NCI-H146 (cell line): ENCODE results near the gene BUB3.
A peak's percentile ranks its signal among the peaks of the same experiment; 100 is the strongest.

Source experiments
- DNase-seq: peaks from one replicate; lab custom pipeline; 2025; lab: John Stamatoyannopoulos, UW

BUB3 gene

GRCh38 chr10:123204127-123204461 is 49.9 kb downstream of the BUB3 start:
- no peak for DNase-seq

GRCh38 chr10:123205041-123205440 is 50.8 kb downstream of the BUB3 start:
- DNase-seq = no peak

- DNase-seq = peak; percentile 11
These were observed 57.9 kb downstream of the BUB3 start for GRCh38 chr10:123212063-123212462.

- no peak for DNase-seq
These were observed 58.4 kb downstream of the BUB3 start for GRCh38 chr10:123212640-123213039.

- peak; percentile 37 for DNase-seq
These were observed 59.0 kb downstream of the BUB3 start for GRCh38 chr10:123213192-123213591.
